IMR-90 (cell line): ENCODE measurements around the gene ANKMY1. TPM values are rescaled to one million over a fixed set of nuclear protein-coding genes. Genes with fewer than 3 reads are reported as not detected.

Experiments used
- ATAC-seq: fragments of 200-7000 bp; cut with Tn5 transposase; 2 replicates; pipeline ENCODE4 v1.9.1; 2020; ENCODE audit warnings: low read depth, mild to moderate bottlenecking, moderate library complexity
- BruUV-seq: library from RNA; stranded (reverse); fragments of 400-500 nt; replicated peaks from 2 replicates; lab custom pipeline; 2021; lab: Mats Ljungman, UMichigan
- CTCF ChIA-PET: fragments of 300-600 bp; formaldehyde crosslinking; extraction: SDS; loops from one replicate; lab custom pipeline; 2021; ENCODE audit warnings: antibody characterized with exemption; lab: Yijun Ruan, JAX
- POLR2A ChIA-PET: fragments of 300-600 bp; sonication (Branson Sonifier 250); formaldehyde crosslinking; loops from one replicate; lab custom pipeline; 2022; ENCODE audit warnings: antibody characterized with exemption; ENCODE audit not compliant: unreplicated experiment; lab: Charles Lee
- DNase-seq: peaks from one replicate; pipeline ENCODE4 v3.0.0; 2013
- H2AFZ ChIP-seq: replicated peaks from 2 replicates; pipeline ENCODE3; 2013; ENCODE audit warnings: low read length, mild to moderate bottlenecking; ENCODE audit not compliant: poor library complexity
- H2AK5ac ChIP-seq: 2 replicates; pipeline ENCODE4 v1.6.1; 2013; ENCODE audit warnings: low read depth, low read length, inconsistent platforms
- H2AK9ac ChIP-seq: replicated peaks from 2 replicates; pipeline ENCODE3; 2013; ENCODE audit warnings: mild to moderate bottlenecking, low read depth, low read length, moderate library complexity; ENCODE audit not compliant: poor library complexity
- H2BK120ac ChIP-seq: 2 replicates; pipeline ENCODE4 v1.6.1; 2013; ENCODE audit warnings: low read depth, low read length, inconsistent platforms
- H2BK15ac ChIP-seq: 3 replicates; pipeline ENCODE4 v1.6.1; 2013; ENCODE audit warnings: low read depth, low read length, inconsistent platforms
- H2BK20ac ChIP-seq: 2 replicates; pipeline ENCODE4 v1.6.1; 2013; ENCODE audit warnings: low read depth, mild to moderate bottlenecking, inconsistent platforms, low read length, moderate library complexity
- H2BK5ac ChIP-seq: 2 replicates; pipeline ENCODE4 v1.6.1; 2013; ENCODE audit warnings: mild to moderate bottlenecking, low read depth, low read length, inconsistent platforms; ENCODE audit not compliant: poor library complexity, severe bottlenecking
- H3K14ac ChIP-seq: replicated peaks from 2 replicates; pipeline ENCODE4 v1.6.1; 2013; ENCODE audit warnings: low read depth, low read length, inconsistent platforms
- H3K18ac ChIP-seq: 2 replicates; pipeline ENCODE4 v1.6.1; 2013; ENCODE audit warnings: low read depth, low read length, control low read depth
- H3K23ac ChIP-seq: 2 replicates; pipeline ENCODE4 v1.6.1; 2013; ENCODE audit warnings: low read depth, low read length, inconsistent platforms
- H3K27ac ChIP-seq: 2 replicates; pipeline ENCODE4 v1.5.1; 2013; ENCODE audit warnings: mild to moderate bottlenecking, control low read depth, low read length; ENCODE audit not compliant: insufficient read depth
- H3K27me3 ChIP-seq: 2 replicates; pipeline ENCODE4 v1.6.1; 2013; ENCODE audit warnings: low read length; ENCODE audit not compliant: control insufficient read depth, insufficient read depth
- H3K36me3 ChIP-seq: 2 replicates; pipeline ENCODE4 v1.6.1; 2013; ENCODE audit warnings: low read length, mixed read lengths; ENCODE audit not compliant: control insufficient read depth, insufficient read depth
- H3K4ac ChIP-seq: 2 replicates; pipeline ENCODE4 v1.6.1; 2013; ENCODE audit warnings: low read depth, low read length, inconsistent platforms
- H3K4me1 ChIP-seq: 2 replicates; pipeline ENCODE4 v1.6.1; 2013; ENCODE audit warnings: low read length, mixed read lengths; ENCODE audit not compliant: control insufficient read depth, insufficient read depth
- H3K4me2 ChIP-seq: 2 replicates; pipeline ENCODE4 v1.6.1; 2013; ENCODE audit warnings: low read depth, mild to moderate bottlenecking, control low read depth, low read length, moderate library complexity
- H3K4me3 ChIP-seq: 2 replicates; pipeline ENCODE4 v1.5.1; 2013; ENCODE audit warnings: low read depth, mild to moderate bottlenecking, control low read depth, low read length, moderate library complexity; ENCODE audit not compliant: insufficient read depth
- H3K56ac ChIP-seq: 2 replicates; pipeline ENCODE4 v1.6.1; 2013; ENCODE audit warnings: low read length, inconsistent platforms; ENCODE audit not compliant: insufficient read depth; ENCODE audit errors: extremely low read depth
- H3K79me1 ChIP-seq, 2 experiments: 2 replicates each; pipeline ENCODE4 v1.6.1; 2013; ENCODE audit warnings: low read length in 2 of 2, inconsistent platforms in 1 of 2, low read depth in 1 of 2
- H3K9ac ChIP-seq: 2 replicates; pipeline ENCODE4 v1.6.1; 2013; ENCODE audit warnings: low read depth, low read length, control low read depth
- H3K9me1 ChIP-seq: 2 replicates; pipeline ENCODE4 v1.6.1; 2013; ENCODE audit warnings: low read length, inconsistent platforms; ENCODE audit not compliant: insufficient read depth
- H3K9me3 ChIP-seq: 2 replicates; pipeline ENCODE4 v1.6.1; 2013; ENCODE audit warnings: low read length; ENCODE audit not compliant: control insufficient read depth, insufficient read depth
- H4K20me1 ChIP-seq: 2 replicates; pipeline ENCODE4 v1.6.1; 2013; ENCODE audit warnings: low read length, inconsistent platforms; ENCODE audit not compliant: insufficient read depth
- H4K5ac ChIP-seq: 2 replicates; pipeline ENCODE4 v1.6.1; 2013; ENCODE audit warnings: mild to moderate bottlenecking, low read depth, low read length, control low read depth
- H4K8ac ChIP-seq, 2 experiments: 2 replicates each; pipeline ENCODE4 v1.6.1; 2013; ENCODE audit warnings: low read depth in 2 of 2, low read length in 2 of 2, control low read depth in 1 of 2, inconsistent platforms in 1 of 2
- H4K91ac ChIP-seq: 2 replicates; pipeline ENCODE4 v1.6.1; 2013; ENCODE audit warnings: low read depth, low read length, inconsistent platforms; ENCODE audit not compliant: insufficient read depth
- BHLHE40 ChIP-seq: fragments of 150-350 bp; IDR thresholded peaks from 2 replicates; pipeline ENCODE4 v1.6.1; 2016; ENCODE audit warnings: mild to moderate bottlenecking, low read depth, low read length
- CEBPB ChIP-seq: IDR thresholded peaks from 2 replicates; pipeline ENCODE4 v1.6.1; 2012; ENCODE audit warnings: low read depth, low read length, improper control_type of control experiment
- CHD1 ChIP-seq: IDR thresholded peaks from 2 replicates; pipeline ENCODE4 v1.6.1; 2012; ENCODE audit warnings: low read depth, low read length, improper control_type of control experiment
- ELK1 ChIP-seq: fragments of 150-350 bp; IDR thresholded peaks from 2 replicates; pipeline ENCODE4 v1.6.1; 2016; ENCODE audit warnings: low read depth, mild to moderate bottlenecking, low read length, moderate library complexity, borderline replicate concordance
- FOS ChIP-seq: fragments of 150-350 bp; IDR thresholded peaks from 2 replicates; pipeline ENCODE4 v1.6.1; 2016; ENCODE audit warnings: low read depth, low read length
- MAFK ChIP-seq: IDR thresholded peaks from 2 replicates; pipeline ENCODE4 v1.6.1; 2012; ENCODE audit warnings: low read depth, low read length, improper control_type of control experiment
- MAZ ChIP-seq: IDR thresholded peaks from 2 replicates; pipeline ENCODE4 v1.6.1; 2012; ENCODE audit warnings: low read depth, mild to moderate bottlenecking, low read length, improper control_type of control experiment, moderate library complexity, borderline replicate concordance
- MXI1 ChIP-seq: IDR thresholded peaks from 2 replicates; pipeline ENCODE4 v1.6.1; 2012; ENCODE audit warnings: low read depth, mild to moderate bottlenecking, low read length, moderate library complexity, borderline replicate concordance
- NFE2L2 ChIP-seq: fragments of 150-350 bp; IDR thresholded peaks from 2 replicates; pipeline ENCODE4 v1.6.1; 2016; ENCODE audit warnings: low read depth, mild to moderate bottlenecking, low read length
- POLR2A ChIP-seq: IDR thresholded peaks from 2 replicates; pipeline ENCODE4 v1.6.1; 2012; ENCODE audit warnings: mild to moderate bottlenecking, low read depth, low read length
- RAD21 ChIP-seq: IDR thresholded peaks from 2 replicates; pipeline ENCODE4 v1.6.1; 2012; ENCODE audit warnings: low read length, improper control_type of control experiment
- RCOR1 ChIP-seq: IDR thresholded peaks from 2 replicates; pipeline ENCODE4 v1.6.1; 2012; ENCODE audit warnings: mild to moderate bottlenecking, low read length, improper control_type of control experiment; ENCODE audit not compliant: insufficient replicate concordance
- RFX5 ChIP-seq: IDR thresholded peaks from 2 replicates; pipeline ENCODE4 v1.8.0; 2012; ENCODE audit warnings: low read depth, mild to moderate bottlenecking, low read length, moderate library complexity
- SMC3 ChIP-seq: fragments of 150-350 bp; IDR thresholded peaks from 2 replicates; pipeline ENCODE4 v1.6.1; 2016; ENCODE audit warnings: low read depth, mild to moderate bottlenecking, antibody characterized with exemption, low read length, moderate library complexity
- WGBS, 2 experiments: methylation state at CpG; one replicate each; pipeline versions ENCODE4 v1.1.5 to v1.1.7; 2013; ENCODE audit warnings: missing lambda C conversion rate in 2 of 2; ENCODE audit not compliant: insufficient read length in 1 of 2; ENCODE audit errors: extremely low coverage in 2 of 2; 5-methylcytosine and 5-hydroxymethylcytosine counted together
- dilution Hi-C: fragments of 300-500 bp; cut with HindIII; formaldehyde crosslinking; loops from one replicate; pipeline ENCODE4 v1.14.3; 2018; ENCODE audit warnings: low sequenced_read_pairs; ENCODE audit not compliant: unreplicated experiment
- in situ Hi-C: fragments of 300-500 bp; cut with MboI; formaldehyde crosslinking; loops from 3 replicates; pipeline ENCODE4 v1.14.3; 2019; ENCODE audit warnings: low sequenced_read_pairs, inconsistent platforms, mixed read lengths
- intact Hi-C: fragments of 100-400 bp; cut with micrococcal nuclease; formaldehyde crosslinking; loops from 2 replicates; pipeline ENCODE4 v1.10.0; 2022
- polyA plus RNA-seq, 3 experiments: library from polyadenylated mRNA; depleted of rRNA; stranded (reverse); fragments of >200 nt; gene quantifications; 2 replicates each; pipeline ENCODE4 v1.2.3, GENCODE V29; 2012; ENCODE audit warnings: low replicate concordance in 1 of 3
- total RNA-seq: library from RNA; depleted of rRNA; stranded (reverse); fragments of >200 nt; gene quantifications from 2 replicates; pipeline ENCODE4 v1.2.3, GENCODE V29; 2012
- TF ChIP-seq, protein P1 (sequence below): conservative IDR thresholded peaks from 2 replicates; pipeline ENCODE4 v1.5.1; 2012; ENCODE audit warnings: mild to moderate bottlenecking, low read depth, low read length, improper control_type of control experiment
- TF ChIP-seq, protein P2 (sequence below): fragments of 150-350 bp; IDR thresholded peaks from 2 replicates; pipeline ENCODE4 v1.6.1; 2017; ENCODE audit warnings: mild to moderate bottlenecking, antibody characterized with exemption, low read length, low read depth

ANKMY1 gene
- total and polyA plus RNA-seq, 2 of the 4 experiments (the other 2 are of a cell fraction) = 2.9 to 5.5 TPM

DNA sequence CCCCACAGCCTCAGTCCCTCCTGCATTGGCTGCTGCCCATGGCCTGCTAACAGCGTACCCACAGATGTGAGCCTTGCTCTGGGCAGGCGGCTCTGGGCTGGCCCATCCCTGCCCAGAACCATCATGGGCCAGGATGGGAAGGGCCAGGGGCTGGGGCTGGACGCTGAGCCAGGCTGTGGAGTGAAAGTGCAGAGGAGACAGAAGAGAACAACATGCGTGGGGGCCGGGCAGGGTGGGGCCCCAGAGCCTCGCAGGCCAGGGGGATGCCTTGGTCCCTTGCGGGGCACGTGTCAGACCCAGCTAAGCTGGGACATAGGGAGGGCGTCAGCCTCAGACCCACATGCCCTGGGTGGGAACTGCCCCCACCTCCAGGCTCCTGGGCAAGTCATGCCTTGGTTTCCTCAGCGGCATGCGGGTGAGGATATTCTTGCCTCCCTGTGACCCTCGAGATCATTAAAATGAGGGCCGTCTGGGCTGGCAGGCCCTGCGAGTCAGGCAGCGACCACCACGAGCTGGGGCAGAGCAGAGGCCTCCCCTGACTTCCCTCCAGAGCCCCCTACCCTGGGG lies 95.0 kb downstream of the ANKMY1 start:
- H3K36me3 ChIP-seq = peaks cover 43% of the 10 kb centered on the region
- TF ChIP-seq RAD21 = no peak
- no peak for TF ChIP-seq FOS
- TF ChIP-seq POLR2A = no peak
- TF ChIP-seq RCOR1 = no peak
- TF ChIP-seq RFX5 = no peak
- TF ChIP-seq, protein P1, sequence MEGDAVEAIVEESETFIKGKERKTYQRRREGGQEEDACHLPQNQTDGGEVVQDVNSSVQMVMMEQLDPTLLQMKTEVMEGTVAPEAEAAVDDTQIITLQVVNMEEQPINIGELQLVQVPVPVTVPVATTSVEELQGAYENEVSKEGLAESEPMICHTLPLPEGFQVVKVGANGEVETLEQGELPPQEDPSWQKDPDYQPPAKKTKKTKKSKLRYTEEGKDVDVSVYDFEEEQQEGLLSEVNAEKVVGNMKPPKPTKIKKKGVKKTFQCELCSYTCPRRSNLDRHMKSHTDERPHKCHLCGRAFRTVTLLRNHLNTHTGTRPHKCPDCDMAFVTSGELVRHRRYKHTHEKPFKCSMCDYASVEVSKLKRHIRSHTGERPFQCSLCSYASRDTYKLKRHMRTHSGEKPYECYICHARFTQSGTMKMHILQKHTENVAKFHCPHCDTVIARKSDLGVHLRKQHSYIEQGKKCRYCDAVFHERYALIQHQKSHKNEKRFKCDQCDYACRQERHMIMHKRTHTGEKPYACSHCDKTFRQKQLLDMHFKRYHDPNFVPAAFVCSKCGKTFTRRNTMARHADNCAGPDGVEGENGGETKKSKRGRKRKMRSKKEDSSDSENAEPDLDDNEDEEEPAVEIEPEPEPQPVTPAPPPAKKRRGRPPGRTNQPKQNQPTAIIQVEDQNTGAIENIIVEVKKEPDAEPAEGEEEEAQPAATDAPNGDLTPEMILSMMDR = no peak
- no peak for TF ChIP-seq BHLHE40
- no peak for TF ChIP-seq ELK1
- no peak for TF ChIP-seq MAFK
- TF ChIP-seq, protein P2, sequence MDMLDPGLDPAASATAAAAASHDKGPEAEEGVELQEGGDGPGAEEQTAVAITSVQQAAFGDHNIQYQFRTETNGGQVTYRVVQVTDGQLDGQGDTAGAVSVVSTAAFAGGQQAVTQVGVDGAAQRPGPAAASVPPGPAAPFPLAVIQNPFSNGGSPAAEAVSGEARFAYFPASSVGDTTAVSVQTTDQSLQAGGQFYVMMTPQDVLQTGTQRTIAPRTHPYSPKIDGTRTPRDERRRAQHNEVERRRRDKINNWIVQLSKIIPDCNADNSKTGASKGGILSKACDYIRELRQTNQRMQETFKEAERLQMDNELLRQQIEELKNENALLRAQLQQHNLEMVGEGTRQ = no peak
- TF ChIP-seq CEBPB = no peak
- TF ChIP-seq SMC3 = no peak
- no peak for TF ChIP-seq MAZ
- TF ChIP-seq NFE2L2 = no peak
- TF ChIP-seq CHD1 = no peak
- no peak for TF ChIP-seq MXI1
- in situ Hi-C loops (no loop called here), dilution Hi-C loops (no loop called here), intact Hi-C loops (no loop called here)
- no peak overlapping the region for H2BK5ac ChIP-seq
- no peak overlapping the region for H2AK5ac ChIP-seq
- ChIA-PET POLR2A (no interaction called here), CTCF (no interaction called here)
- no peak overlapping the region for H3K9ac ChIP-seq
- H3K18ac ChIP-seq = no peak overlapping the region
- peaks cover 11% of the 10 kb centered on the region for H4K20me1 ChIP-seq
- DNase-seq = no peak
- H3K9me1 ChIP-seq = peaks cover 4% of the 10 kb centered on the region; the same call in 1 of the 2 replicates
- H2BK20ac ChIP-seq = no peak overlapping the region
- no peak overlapping the region for H3K27ac ChIP-seq
- no peak overlapping the region for H4K5ac ChIP-seq
- BruUV-seq = no TSS peak
- H3K4me2 ChIP-seq = no peak overlapping the region
- peak overlapping the region; percentile 42 for H2AK9ac ChIP-seq
- no peak overlapping the region for H4K91ac ChIP-seq
- ATAC-seq = no peak
- peaks cover 0 to 12% of the 10 kb centered on the region in 2 experiments; a peak in 2 of 4 replicates for H3K79me1 ChIP-seq
- H3K14ac ChIP-seq = no peak overlapping the region
- 89% methylated on average over 6 of the region's 16 CpGs; no CpG with 5 or more reads in 1 of the 2 experiments for WGBS, 2 experiments
- no peaks in the 10 kb centered on the region for H3K27me3 ChIP-seq
- no peak overlapping the region for H3K4ac ChIP-seq
- H3K56ac ChIP-seq = no peak overlapping the region
- H4K8ac ChIP-seq = no peak overlapping the region
- H2BK15ac ChIP-seq = no peak overlapping the region
- H2AFZ ChIP-seq = no peak overlapping the region
- no peaks in the 10 kb centered on the region for H3K9me3 ChIP-seq
- H3K4me1 ChIP-seq = no peaks in the 10 kb centered on the region
- H3K4me3 ChIP-seq = no peak overlapping the region
- H2BK120ac ChIP-seq = no peak overlapping the region
- H3K23ac ChIP-seq = no peak overlapping the region
